H7 (cell line): ENCODE data around the gene WEE1. TPM values are rescaled to one million over a fixed set of nuclear protein-coding genes. Genes with fewer than 3 reads are reported as not detected.
A peak's percentile ranks its signal among the peaks of the same experiment; 100 is the strongest.

Source experiments
- DNase-seq: peaks from one replicate; pipeline ENCODE4 v3.0.0; 2012
- H3K27me3 ChIP-seq: 2 replicates; pipeline ENCODE4 v1.6.0; 2011; ENCODE audit warnings: mild to moderate bottlenecking, low read length; ENCODE audit not compliant: control insufficient read depth, insufficient read depth
- H3K36me3 ChIP-seq: replicated peaks from 2 replicates; pipeline ENCODE4 v1.5.1; 2011; ENCODE audit warnings: low read length; ENCODE audit not compliant: control insufficient read depth, insufficient read depth
- H3K4me3 ChIP-seq: 2 replicates; pipeline ENCODE4 v1.5.1; 2011; ENCODE audit warnings: low read depth, mild to moderate bottlenecking, control low read depth, low read length, moderate library complexity; ENCODE audit not compliant: insufficient read depth
- total RNA-seq: library from RNA; depleted of rRNA; stranded (reverse); fragments of >200 nt; shearing (Covaris generic); gene quantifications from 2 replicates; pipeline ENCODE4 v1.2.3, GENCODE V29; 2014; rRNA removed

Gene WEE1
- 125 and 176 TPM in 2 replicates for total RNA-seq

GRCh38 chr11:9573052-9573774 lies at the start of gene WEE1:
Gene WEE1, plus strand, starts transcription at chr11:9573670. Its CDS starts 264 bp downstream, at chr11:9573934.
- Histone ChIP-seq H3K36me3 (peaks cover 17% of the 10 kb centered on the region), H3K4me3 (peak within 1 kb of the TSS; percentile 95), H3K27me3 (no peaks in the 10 kb centered on the region)
- peak; percentile 98 for DNase-seq

DNA sequence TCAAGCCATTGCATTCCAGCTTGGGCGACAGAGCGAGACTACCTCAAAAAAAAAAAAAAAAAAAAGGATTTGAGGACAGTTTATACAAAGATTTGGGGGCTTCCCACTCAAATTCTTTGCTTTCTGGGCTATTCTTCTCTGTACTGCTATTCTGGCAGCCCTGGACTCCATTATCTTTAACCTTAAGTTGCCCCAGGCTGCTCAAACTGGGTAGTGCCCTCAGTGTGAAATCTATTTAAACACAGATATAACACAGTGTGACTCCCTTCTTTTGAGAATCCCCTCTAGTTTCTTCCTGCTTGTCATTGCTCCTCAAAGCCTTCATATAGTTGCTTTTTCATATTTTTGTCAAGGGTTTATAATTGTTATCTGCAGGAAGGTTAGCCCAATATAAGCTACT lies 49.5 kb upstream of the WEE1 start:
- H3K36me3 ChIP-seq: peaks cover 3% of the 10 kb centered on the region
- no peak overlapping the region for H3K4me3 ChIP-seq
- peak; percentile 40 for DNase-seq
- no peaks in the 10 kb centered on the region for H3K27me3 ChIP-seq

- no peaks in the 10 kb centered on the region for H3K27me3 ChIP-seq
- H3K36me3 ChIP-seq: peaks cover 3% of the 10 kb centered on the region
- no peak overlapping the region for H3K4me3 ChIP-seq
- DNase-seq: no peak
Measured at GRCh38 chr11:9525116-9525515, 48.4 kb upstream of the WEE1 start.

DNA sequence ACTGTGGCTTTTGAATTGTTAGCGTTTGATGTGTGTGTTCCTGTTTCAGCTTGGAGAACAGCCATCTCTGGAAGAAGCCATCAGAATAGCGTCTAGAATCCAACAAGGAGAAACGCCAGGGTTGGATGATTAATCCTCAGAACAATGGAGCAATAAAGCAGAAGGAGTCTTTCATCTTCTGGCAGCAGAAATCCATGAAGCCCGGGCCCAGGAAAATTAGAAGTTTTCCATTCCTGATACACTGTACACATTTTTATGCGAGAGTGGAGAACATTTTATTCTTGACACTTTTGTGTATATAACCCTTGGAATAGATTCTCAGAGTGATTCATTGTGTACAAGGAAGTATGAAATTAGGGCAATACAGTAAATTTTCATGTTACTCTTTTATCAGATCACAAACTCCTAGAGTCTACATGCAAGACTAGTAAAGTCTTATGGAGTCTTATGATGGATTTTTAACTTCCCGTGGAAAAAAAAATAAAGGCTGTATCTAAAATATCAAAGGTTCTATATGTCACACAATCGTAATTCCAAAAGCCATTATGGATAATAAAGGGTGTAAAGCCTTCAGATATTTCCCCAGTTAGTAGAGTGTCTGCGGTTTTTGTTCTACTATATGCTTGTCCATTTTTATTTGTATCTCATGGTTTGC lies 45.9 kb upstream of the WEE1 start:
- Histone ChIP-seq H3K4me3 (no peak overlapping the region), H3K36me3 (peaks cover 3% of the 10 kb centered on the region), H3K27me3 (no peaks in the 10 kb centered on the region)
- no peak for DNase-seq

DNA sequence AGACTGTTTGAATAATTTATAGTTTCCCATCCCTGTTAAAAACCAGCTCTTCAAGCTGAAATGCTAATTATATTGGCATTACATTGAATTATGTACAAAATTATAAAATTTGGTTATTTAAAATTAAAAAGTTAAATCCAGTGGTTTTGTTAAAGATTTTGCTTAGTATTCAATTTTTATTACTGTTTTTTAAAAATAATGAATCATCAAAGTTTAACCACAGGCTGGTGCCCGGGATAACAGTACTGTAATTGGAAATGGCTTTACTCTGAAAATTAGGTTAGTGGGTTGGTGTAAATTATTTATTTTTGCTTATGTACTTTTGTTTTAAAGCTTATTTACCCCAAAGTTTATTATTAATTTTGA lies 45.4 kb upstream of the WEE1 start:
- Histone ChIP-seq H3K27me3 (no peaks in the 10 kb centered on the region), H3K4me3 (no peak overlapping the region), H3K36me3 (peaks cover 3% of the 10 kb centered on the region)
- DNase-seq: no peak

DNA sequence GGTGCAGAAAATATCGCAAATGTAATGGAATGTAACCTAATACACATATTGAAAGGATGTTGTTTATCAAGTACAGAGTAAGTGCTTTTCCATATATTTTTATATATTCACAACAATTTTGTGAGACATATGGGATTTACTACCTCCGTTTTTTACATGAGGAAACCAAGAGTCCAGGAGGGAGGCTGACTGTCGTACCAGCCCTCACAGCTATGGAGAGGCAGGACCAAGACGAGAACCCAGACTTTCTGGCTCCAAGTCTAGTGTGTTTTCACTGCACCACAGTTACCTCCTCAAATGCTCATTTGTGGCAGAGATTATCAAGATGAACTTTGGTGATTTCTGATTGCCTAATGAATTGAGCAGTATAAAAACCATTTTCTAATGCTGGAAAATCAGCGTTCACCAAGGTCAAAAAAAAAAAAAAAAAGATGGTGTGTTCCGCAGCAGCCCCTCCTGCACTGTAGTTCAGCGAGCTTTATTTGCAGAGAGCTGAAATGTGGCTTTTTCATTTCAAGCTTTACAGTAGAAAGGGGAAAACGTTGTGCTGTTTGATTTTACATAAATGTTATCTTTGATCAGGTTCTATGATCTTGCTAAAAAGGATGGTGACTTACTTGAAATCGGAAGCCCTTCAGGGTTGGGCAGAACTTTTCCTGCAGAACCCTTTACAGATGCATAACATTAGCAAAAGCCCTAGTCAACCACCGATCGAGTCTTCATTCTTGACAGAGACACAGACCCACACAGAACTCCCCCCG lies 44.7 kb upstream of the WEE1 start:
- no peaks in the 10 kb centered on the region for H3K27me3 ChIP-seq
- H3K4me3 ChIP-seq: no peak overlapping the region
- no peak for DNase-seq
- peaks cover 3% of the 10 kb centered on the region for H3K36me3 ChIP-seq

DNA sequence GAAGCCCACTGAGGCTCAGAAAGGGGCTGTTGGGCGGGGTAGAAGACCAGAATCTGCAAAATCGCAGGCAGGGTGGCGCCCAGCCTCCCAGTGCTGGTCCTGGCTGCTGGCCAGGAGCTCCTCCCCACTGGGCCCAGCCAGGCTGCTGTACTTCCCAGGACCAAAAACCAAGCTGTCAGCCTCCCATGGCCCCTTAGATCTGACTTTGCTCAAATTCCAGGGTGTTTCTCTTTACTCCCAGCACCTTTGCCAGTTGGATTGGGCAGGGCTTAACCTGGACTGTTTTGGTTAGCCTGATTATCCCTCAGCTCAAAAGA lies 44.2 kb upstream of the WEE1 start:
- peaks cover 3% of the 10 kb centered on the region for H3K36me3 ChIP-seq
- peak; percentile 56 for DNase-seq

DNA sequence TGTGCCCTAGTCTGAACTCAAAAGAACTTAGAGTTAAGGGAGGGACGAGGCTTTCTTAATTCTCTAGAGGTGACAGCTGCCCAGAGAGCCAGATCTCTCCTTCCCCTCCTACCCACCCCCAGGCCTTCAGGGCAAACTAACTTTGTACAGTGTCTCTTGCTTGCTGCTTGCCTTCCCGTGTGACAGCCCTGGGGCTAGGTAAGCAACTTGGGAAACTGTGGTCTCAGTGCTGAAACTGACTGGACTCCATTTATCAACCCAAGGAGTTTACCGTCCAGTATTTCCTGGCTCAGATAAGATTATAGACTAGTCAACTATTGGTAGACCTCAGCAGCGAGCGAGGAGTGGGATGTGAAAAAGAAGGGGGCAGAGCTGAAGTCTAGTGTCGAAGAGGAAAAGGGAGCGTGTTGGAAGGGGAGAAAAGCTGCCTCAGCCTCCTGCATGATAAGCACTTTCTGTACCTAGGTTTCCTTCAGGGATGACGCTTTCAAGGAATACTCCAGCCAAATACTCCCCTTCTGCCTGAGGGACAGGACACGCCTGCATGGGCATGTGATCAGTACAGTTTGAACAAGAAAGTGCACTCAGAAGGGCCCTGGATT lies 43.3 kb upstream of the WEE1 start:
- no peak for DNase-seq
- H3K27me3 ChIP-seq: no peaks in the 10 kb centered on the region
- H3K4me3 ChIP-seq: no peak overlapping the region
- H3K36me3 ChIP-seq: peaks cover 3% of the 10 kb centered on the region

More for the DNA sequence above, 44.2 kb upstream of the WEE1 start:
- H3K4me3 ChIP-seq: no peak overlapping the region
- H3K27me3 ChIP-seq: no peaks in the 10 kb centered on the region

DNA sequence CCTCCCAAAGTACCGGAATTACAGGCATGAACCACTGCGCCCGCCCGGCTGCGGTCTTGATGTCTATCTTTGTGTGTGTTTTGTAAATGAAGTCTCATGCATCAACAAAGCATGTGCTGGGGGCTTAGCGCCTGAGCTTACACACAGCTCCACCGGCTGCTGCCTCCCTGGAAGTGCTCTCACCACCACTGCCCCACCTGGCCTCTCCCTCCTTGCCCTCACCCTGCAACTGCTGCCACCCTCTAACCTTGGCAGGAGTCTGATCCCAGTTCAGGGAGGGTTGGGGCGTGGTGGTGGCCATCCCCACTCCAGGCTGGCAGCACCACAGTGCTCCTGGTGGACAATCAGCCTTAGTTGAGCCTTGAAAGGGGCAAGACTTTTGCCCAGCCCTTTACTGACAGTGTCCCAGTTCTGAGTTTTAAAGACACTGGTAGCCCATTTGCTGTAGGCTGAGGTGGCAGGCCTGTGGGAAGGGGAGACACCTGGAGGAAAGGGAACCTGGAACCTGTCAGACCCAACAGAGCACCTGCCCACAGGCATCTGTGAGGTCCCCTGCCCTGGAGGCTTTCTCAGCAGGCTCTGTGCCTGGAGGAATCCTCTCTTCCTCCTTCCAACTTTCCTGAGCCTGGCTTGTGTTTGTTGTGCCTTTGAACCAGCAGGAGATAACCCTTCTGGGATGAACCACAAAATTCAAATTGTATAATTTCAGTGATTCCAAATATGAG lies 42.4 kb upstream of the WEE1 start:
- no peaks in the 10 kb centered on the region for H3K27me3 ChIP-seq
- no peak overlapping the region for H3K4me3 ChIP-seq
- peak; percentile 46 for DNase-seq
- H3K36me3 ChIP-seq: no peaks in the 10 kb centered on the region

DNA sequence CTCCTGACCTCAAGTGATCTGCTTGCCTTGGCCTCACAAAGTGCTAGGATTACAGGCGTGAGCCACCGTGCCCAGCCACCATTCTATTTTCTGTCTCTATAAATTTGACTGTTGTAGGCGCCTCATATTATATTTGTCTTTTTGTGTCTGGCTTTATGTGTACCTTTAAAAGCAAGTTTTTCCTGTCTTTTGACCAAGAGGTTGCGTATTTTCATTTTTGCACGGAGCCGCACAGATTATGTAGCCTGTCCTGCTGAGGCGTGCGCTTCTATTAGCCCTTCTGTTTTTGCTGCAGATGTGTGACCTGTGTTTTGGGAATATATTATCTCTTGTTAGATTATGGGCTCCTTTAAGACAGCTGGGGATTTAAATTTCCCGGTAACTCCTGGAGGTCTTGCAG lies 40.4 kb upstream of the WEE1 start:
- H3K36me3 ChIP-seq: no peaks in the 10 kb centered on the region
- DNase-seq: no peak
- no peak overlapping the region for H3K4me3 ChIP-seq
- no peaks in the 10 kb centered on the region for H3K27me3 ChIP-seq

- no peak overlapping the region for H3K4me3 ChIP-seq
- no peaks in the 10 kb centered on the region for H3K36me3 ChIP-seq
- H3K27me3 ChIP-seq: no peaks in the 10 kb centered on the region
- DNase-seq: no peak
Measured at GRCh38 chr11:9533736-9534473, 39.6 kb upstream of the WEE1 start.

DNA sequence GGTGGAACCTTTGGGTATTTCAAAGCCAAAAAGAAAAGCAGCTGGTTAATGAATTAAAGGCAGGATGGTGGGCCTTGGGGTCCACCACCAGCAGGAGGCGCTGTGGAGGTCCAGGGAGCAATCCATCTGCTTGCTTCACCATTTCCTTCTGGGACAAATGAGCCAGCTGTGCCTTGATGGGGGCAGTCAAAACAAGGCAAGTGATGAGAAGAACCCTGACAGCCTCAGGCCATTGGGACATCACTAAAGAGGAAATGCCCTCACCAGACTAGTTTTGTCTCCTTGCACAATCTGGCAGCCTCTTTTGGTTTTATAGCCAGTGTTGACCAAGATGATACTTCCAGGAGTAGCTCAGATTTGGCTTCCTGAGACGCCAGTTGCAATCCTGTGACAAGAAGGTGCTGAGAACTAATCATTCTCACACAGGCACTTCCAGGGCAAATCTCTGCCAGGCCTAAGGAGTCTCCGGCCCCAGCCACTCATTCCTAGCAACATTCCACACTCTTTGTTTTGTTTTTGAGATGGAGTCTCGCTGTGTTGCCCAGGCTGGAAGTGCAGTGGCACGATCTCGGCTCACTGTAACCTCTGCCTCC lies 38.2 kb upstream of the WEE1 start:
- no peaks in the 10 kb centered on the region for H3K27me3 ChIP-seq
- H3K36me3 ChIP-seq: no peaks in the 10 kb centered on the region
- no peak overlapping the region for H3K4me3 ChIP-seq
- DNase-seq: peak; percentile 77

GRCh38 chr11:9538548-9538947 lies 34.9 kb upstream of the WEE1 start:
- H3K36me3 ChIP-seq: no peaks in the 10 kb centered on the region
- no peak overlapping the region for H3K4me3 ChIP-seq
- DNase-seq: no peak

More at GRCh38 chr11:9538548-9538947, 34.9 kb upstream of the WEE1 start:
- H3K27me3 ChIP-seq: no peaks in the 10 kb centered on the region
